HG03159 (cell line): ENCODE measurements around the gene SMIM22.

Experiments used
- ATAC-seq: cut with Tn5 transposase; IDR thresholded peaks from one replicate; pipeline ENCODE4 v1.9.1; 2021; ENCODE audit warnings: mild to moderate bottlenecking, moderate library complexity; ENCODE audit not compliant: unreplicated experiment

Gene SMIM22

GRCh38 chr16:4814542-4815173 lies 19.5 kb downstream of the SMIM22 start:
- no peak for ATAC-seq

- ATAC-seq, result no peak
Observed at GRCh38 chr16:4820652-4821051, 25.5 kb downstream of the SMIM22 start.

- ATAC-seq, result no peak
Observed at GRCh38 chr16:4825196-4825595, 30.0 kb downstream of the SMIM22 start.

- ATAC-seq, result no peak
Observed at GRCh38 chr16:4826526-4826925, 31.4 kb downstream of the SMIM22 start.

- no peak for ATAC-seq
Observed at GRCh38 chr16:4826980-4827379, 31.8 kb downstream of the SMIM22 start.

- no peak for ATAC-seq
Observed at GRCh38 chr16:4828567-4829321, 33.6 kb downstream of the SMIM22 start.

- no peak for ATAC-seq
Observed at GRCh38 chr16:4830408-4830807, 35.2 kb downstream of the SMIM22 start.

- ATAC-seq, result no peak
Observed at GRCh38 chr16:4831616-4832015, 36.4 kb downstream of the SMIM22 start.

GRCh38 chr16:4832698-4833343 lies 37.7 kb downstream of the SMIM22 start:
- ATAC-seq, result no peak

- no peak for ATAC-seq
Observed at GRCh38 chr16:4833584-4833983, 38.4 kb downstream of the SMIM22 start.

- no peak for ATAC-seq
Observed at GRCh38 chr16:4836727-4837126, 41.6 kb downstream of the SMIM22 start.

GRCh38 chr16:4837733-4838501 lies 42.7 kb downstream of the SMIM22 start:
- ATAC-seq, result no peak

GRCh38 chr16:4839942-4840341 lies 44.8 kb downstream of the SMIM22 start:
- no peak for ATAC-seq

- no peak for ATAC-seq
Observed at GRCh38 chr16:4840984-4841383, 45.8 kb downstream of the SMIM22 start.
